ENCODE data around the gene IGFLR1. TPM values are rescaled to one million over a fixed set of nuclear protein-coding genes. Genes with fewer than 3 reads are reported as not detected.

IGFLR1 gene
- total and polyA plus RNA-seq, 8 donors, result 1.3 to 17.3 (median 7.3) TPM

DNA sequence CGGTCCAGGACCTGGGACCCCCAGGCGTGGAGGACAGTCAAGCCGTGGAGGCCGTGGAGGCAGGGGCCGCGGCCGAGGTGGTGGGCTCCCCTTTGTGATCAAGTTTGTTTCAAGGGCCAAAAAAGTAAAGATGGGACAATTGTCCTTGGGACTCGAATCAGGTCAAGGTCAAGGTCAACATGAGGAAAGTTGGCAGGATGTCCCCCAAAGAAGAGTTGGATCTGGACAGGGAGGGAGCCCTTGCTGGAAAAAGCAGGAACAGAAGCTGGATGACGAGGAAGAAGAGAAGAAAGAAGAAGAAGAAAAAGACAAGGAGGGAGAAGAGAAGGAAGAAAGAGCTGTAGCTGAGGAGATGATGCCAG, 22.1 kb downstream of the IGFLR1 start:
- H3K4me1 ChIP-seq, result peaks cover 6 to 15% (median 8%) of the 10 kb centered on the region in 3 donors
- intact Hi-C loops (cut with DNase I), result loop anchor here in 1 of 3 donors (10.0 kb wide), 1 partner anchor 175 kb away; the partner anchor contains the start of gene TMEM147
- ATAC-seq (no peak), DNase-seq (no peak), FAIRE-seq (no peak)
- H3K4me3 ChIP-seq, result no peak overlapping the region
- WGBS, 2 donors, result 83 to 87% methylated on average over 9 of the region's 9 CpGs
- no peak overlapping the region for H3K27ac ChIP-seq
- H3K27me3 ChIP-seq, result no peaks in the 10 kb centered on the region
- H3K9me3 ChIP-seq, result no peaks in the 10 kb centered on the region
- TF ChIP-seq, protein P1, sequence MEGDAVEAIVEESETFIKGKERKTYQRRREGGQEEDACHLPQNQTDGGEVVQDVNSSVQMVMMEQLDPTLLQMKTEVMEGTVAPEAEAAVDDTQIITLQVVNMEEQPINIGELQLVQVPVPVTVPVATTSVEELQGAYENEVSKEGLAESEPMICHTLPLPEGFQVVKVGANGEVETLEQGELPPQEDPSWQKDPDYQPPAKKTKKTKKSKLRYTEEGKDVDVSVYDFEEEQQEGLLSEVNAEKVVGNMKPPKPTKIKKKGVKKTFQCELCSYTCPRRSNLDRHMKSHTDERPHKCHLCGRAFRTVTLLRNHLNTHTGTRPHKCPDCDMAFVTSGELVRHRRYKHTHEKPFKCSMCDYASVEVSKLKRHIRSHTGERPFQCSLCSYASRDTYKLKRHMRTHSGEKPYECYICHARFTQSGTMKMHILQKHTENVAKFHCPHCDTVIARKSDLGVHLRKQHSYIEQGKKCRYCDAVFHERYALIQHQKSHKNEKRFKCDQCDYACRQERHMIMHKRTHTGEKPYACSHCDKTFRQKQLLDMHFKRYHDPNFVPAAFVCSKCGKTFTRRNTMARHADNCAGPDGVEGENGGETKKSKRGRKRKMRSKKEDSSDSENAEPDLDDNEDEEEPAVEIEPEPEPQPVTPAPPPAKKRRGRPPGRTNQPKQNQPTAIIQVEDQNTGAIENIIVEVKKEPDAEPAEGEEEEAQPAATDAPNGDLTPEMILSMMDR (IDR thresholded peaks at IDR 0.05), result no peak
- peaks cover 8 to 36% (median 32%) of the 10 kb centered on the region in 3 donors for H3K36me3 ChIP-seq

DNA sequence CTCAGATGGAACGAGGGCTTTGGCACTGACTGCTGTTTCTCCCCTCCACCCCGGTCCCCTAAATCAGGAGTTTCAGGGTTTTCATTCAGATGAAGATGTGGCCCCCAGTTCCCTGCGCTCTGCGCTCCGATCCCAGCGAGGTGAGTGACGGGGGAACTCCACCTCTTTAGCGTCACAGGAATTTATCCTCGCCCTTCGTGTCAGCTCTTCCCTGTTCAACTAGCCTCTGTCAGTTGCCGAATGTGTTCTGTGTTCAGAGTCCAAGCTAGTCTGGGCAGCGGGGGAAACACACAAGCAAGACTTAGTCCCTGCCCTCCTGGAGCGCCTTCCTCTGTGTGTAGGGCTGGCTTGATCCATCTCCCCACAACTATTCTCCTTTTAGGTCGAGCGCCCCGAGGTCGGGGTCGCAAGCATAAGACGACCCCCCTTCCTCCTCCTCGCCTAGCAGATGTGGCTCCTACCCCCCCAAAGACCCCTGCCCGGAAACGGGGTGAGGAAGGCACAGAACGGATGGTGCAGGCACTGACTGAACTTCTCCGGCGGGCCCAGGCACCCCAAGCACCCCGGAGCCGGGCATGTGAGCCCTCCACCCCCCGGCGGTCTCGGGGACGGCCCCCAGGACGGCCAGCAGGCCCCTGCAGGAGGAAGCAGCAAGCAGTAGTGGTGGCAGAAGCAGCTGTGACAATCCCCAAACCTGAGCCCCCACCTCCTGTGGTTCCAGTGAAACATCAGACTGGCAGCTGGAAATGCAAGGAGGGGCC, 22.7 kb downstream of the IGFLR1 start:
- FAIRE-seq, result no peak
- H3K27ac ChIP-seq, result no peak overlapping the region

DNA sequence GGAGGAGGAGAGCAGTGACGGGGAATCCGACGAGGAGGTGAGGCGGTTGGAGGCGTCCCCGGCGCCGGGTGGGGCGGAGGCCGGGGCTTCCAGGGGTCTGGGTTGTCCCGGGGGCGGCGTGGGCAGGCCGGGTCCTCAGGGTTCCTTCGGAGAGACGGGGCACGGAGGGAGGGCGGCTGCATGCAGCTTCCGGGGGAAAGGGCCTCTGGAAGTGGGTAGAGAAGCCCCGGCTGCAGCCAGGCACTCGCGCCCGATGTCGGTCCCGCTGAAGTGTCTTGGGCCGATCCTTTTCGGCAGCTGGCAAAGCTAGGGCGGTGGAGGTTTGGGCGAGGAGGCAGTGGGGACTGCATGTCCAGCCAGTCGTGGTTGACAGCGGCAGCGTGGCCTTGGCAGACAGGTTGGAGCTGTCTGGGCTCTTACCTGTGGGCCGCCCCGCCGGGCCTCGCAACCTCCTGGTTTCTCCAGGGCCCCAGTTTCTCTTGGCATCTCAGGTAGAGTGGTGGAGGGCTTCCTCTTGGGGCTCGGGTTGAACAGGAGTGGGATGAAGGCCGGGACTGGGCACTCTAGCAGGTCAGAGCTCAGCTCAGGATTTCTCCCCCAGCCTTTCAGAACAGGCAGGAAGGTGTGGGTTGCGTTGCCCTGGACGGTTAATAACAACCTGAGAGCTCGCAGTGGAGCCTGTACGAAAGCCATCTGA, 23.8 kb downstream of the IGFLR1 start:
- DNase-seq (peak; percentile 56 to 89 (median 69)), ATAC-seq (no peak), FAIRE-seq (no peak)
- 0 to 1% methylated on average over 29 to 42 of the region's 42 CpGs for WGBS, 2 donors
- H3K4me1 ChIP-seq, result peaks cover 6 to 15% (median 8%) of the 10 kb centered on the region in 3 donors
- no peaks in the 10 kb centered on the region for H3K9me3 ChIP-seq
- peaks cover 6 to 20% (median 16%) of the 10 kb centered on the region in 3 donors for H3K36me3 ChIP-seq
- peak overlapping the region; percentile 62 to 79 (median 72) for H3K27ac ChIP-seq
- H3K27me3 ChIP-seq, result no peaks in the 10 kb centered on the region
- TF ChIP-seq, protein P1 (IDR thresholded peaks at IDR 0.05), result no peak
- intact Hi-C loops (cut with DNase I), result no loop called here
- peak overlapping the region; percentile 83 to 92 (median 90) for H3K4me3 ChIP-seq

More for the DNA sequence above, 22.7 kb downstream of the IGFLR1 start:
- TF ChIP-seq, protein P1 (IDR thresholded peaks at IDR 0.05), result no peak
- Histone ChIP-seq H3K27me3 (no peaks in the 10 kb centered on the region), H3K36me3 (peaks cover 8 to 31% (median 27%) of the 10 kb centered on the region in 3 donors), H3K4me3 (peak overlapping the region in 2 of 4 donors; percentile 89 to 92), H3K4me1 (peaks cover 6 to 15% (median 8%) of the 10 kb centered on the region in 3 donors), H3K9me3 (no peaks in the 10 kb centered on the region)
- intact Hi-C loops (cut with DNase I), result loop anchor here in 1 of 3 donors (10.0 kb wide), 1 partner anchor 175 kb away; the partner anchor contains the start of gene TMEM147
- WGBS, 2 donors, result 69 to 80% methylated on average over 30 to 32 of the region's 32 CpGs
- ATAC-seq, result no peak
- peak in 3 of 6 donors; percentile 42 to 70 (median 48) for DNase-seq

DNA sequence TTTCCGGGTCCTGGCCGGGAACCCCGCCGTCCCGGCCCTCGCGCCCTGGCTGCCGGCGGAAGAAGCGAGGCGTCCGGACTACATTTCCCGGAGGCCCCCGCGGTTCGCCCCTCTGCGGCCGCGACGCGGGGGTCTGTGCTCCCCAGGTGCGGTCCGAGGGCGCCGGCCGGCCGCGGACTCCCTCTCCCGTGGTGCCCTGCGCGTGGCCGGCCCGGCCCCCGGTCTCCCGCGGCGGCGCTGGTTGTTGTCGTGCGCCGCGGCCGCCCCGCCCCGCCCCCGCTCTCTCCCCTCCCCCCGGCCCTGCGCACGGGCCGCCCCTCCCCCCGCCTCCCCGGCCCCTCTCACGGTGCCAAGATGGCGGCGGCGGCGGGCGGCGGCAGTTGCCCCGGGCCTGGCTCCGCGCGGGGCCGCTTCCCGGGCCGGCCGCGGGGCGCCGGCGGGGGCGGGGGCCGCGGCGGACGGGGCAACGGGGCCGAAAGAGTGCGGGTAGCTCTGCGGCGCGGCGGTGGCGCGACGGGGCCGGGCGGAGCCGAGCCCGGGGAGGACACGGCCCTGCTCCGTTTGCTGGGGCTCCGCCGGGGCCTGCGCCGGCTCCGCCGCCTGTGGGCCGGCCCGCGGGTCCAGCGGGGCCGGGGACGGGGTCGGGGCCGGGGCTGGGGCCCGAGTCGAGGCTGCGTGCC, 24.4 kb downstream of the IGFLR1 start, which contains the start of gene KMT2B:
KMT2B (plus strand) TSS at position 339 of the 680 bp plus-strand sequence; CDS start at position 355, 16 bp downstream.
- H3K9me3 ChIP-seq, result no peaks in the 10 kb centered on the region
- peak within 1 kb of the TSS; percentile 83 to 92 (median 90) for H3K4me3 ChIP-seq
- intact Hi-C loops (cut with DNase I), result no loop called here
- no peak for FAIRE-seq
- TF ChIP-seq, protein P1 (IDR thresholded peaks at IDR 0.05), result no peak
- H3K4me1 ChIP-seq, result peaks cover 6 to 15% (median 8%) of the 10 kb centered on the region in 3 donors
- 1% methylated on average over 54 to 101 of the region's 109 CpGs for WGBS, 2 donors
- peak within 1 kb of the TSS; percentile 65 to 85 (median 76) for H3K27ac ChIP-seq
- no peaks in the 10 kb centered on the region for H3K27me3 ChIP-seq
- peaks cover 5 to 13% (median 12%) of the 10 kb centered on the region in 3 donors for H3K36me3 ChIP-seq
- DNase-seq, result peak in 2 of 6 donors; percentile 94 to 97
- ATAC-seq, result peak in 3 of 4 donors; percentile 71 to 73 (median 71)

Measured in pancreas (tissue), 10 donors.